T-helper 2 cell (primary cell): ENCODE results near the gene ASMTL.
"Not testable (repeated sequence)": the region's sequence is repeated elsewhere in the genome, so short reads cannot be mapped to it uniquely, and the experiment has no call there.

ENCODE experiments used
- DNase-seq, 5 experiments: peaks; one replicate each; pipeline versions ENCODE4 v3.0.0 to v3.0.0-alpha.2; 2012 to 2022

The ASMTL gene

DNA sequence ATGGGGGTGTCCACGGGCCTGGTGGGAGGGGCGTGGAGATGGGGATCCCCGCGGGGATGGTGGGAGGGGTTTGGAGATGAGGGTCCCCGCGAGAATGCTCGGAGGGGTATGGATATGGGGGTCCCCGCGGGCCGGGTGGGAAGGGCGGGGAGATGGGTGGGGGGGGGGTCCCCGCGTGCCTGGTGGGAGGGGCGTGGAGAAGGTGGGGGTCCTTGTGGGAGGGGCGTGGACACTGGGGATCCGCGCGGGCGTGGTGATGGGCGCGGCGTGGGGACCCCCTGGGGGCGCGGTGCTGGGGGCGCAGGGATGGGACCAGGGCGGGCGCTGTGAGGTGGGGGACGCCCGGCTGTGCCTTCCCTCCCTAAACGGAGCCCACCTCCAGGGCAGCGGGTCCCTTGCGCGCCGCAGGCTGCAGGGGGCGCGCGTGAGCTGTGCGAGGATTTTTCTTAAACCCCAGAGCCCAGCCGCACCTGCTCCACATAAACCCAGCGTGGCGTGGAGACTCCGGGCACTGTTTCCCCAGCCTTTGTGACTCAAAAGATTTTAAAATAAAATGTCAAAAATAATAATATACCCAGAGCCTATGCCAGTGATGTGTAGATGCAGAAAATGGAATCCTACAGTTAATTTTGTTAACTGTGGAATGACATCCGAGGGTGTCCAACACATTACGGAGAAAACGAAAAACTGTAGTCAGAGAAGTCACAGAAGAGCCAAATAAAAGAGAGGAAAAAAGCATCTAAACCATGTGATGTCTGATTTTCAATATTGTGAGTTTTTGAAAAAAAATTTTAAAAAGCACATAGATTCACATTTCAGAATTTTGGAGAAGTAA is 1.5 kb upstream of the ASMTL start:
- DNase-seq: peak; percentile 78 to 91 (median 82)

DNA sequence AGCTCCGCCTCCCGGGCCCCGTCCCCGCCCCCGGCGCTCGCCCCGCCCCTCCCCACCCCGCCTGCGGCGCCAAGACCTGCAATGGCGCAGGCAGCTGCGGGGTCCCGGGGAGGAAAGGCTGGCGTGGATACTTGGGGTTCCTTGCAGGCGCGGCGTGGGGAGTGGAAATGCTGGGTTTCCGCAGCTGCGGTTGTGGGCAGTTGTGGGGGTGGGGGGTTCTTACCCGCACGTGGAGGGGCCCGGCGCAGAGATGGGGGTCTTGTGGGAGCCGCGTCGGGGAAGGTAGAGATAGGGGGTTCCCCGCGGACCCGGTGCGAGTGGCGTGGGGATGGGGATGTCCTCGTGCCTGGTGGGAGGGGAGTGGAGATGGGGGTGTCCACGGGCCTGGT is 680 bp upstream of the ASMTL start:
- DNase-seq: peak in 3 of 5 experiments; percentile 69 to 87 (median 80)

DNA sequence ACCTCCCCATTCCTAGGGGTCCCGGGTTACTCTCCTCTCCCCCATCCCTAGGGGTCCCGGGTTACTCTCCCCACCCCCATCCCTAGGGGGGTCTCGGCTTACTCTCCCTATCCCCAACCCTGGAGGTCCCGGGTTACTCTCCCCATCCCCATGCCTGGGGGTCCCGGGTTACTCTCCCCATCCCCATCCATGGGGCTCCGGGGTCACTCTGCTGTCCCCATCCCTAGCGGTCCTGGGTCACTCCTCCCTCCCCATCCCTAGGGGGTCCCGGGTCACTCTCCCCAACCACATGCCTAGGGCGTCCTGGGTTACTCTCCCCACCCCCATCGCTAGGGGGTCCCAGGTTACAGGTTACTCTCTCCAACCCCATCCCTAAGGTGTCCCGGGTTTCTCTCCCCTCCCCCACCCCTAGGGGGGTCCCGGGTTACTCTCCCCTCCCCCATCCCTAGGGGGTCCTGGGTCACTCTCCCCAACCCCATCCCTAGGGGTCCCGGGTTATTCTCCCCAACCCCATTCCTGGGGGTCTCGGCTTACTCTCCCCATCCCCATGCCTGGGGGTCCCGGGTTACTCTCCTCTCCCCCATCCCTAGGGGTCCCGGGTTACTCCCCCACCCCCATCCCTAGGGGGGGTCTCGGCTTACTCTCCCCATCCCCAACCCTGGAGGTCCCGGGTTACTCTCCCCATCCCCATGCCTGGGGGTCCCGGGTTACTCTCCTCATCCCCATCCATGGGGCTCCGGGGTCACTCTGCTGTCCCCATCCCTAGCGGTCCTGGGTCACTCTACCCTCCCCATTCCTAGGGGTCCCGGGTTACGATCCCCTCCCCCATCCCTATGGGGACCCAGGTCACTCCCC is 821 bp downstream of the ASMTL start:
- DNase-seq: peak in 1 of 5 experiments; percentile 15

DNA sequence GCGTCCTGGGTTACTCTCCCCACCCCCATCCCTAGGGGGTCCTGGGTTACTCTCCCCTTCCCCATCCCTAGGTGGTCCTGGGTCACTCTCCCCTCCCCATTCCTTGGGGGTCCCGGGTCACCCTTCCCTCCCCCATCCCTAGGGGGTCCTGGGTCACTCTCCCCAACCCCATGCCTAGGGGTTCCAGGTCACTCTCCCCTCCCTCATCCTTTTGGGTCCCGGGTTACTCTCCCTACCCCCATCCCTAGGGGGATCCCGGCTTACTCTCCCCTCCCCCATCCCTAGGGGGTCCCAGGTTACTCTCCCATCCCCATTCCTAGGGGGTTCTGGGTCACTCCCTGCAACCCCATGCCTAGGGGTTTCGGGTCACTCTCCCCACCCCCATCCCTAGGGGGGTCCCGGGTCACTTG is 1.5 kb downstream of the ASMTL start:
- no peak for DNase-seq

DNA sequence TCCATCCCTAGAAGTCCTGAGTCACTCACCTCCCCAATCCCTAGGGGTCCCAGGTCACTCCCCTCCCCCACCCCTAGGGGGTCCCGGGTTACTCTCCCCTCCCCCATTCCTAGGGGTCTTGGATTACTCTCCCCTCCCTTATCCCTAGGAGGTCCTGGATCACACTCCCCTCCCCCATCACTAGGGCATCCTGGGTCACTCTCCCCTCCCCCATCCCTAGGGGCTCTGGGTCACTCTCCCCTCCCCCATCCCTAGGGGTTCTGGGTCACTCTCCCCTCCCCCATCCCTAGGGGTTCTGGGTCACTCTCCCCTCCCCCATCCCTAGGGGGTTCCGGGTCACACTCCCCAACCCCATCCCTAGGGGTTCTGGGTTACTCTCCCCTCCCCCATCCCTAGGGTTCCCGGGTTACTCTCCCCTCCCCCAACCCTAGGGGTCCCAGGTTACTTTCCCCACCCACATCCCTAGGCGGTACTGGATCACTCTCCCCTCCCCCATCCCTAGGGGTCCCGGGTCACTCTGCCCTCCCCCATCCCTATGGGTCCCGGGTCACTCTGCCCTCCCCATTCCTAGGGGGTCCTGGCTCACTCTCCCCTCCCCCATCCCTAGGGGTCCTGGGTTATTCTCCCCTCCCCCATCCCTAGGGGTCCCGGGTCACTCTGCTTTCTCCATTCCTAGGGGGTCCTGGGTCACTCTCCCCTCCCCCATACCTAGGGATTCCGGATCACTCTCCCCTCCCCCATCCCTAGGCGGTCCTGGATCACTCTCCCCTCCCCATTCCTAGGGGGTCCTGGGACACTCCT is 2.1 kb downstream of the ASMTL start:
- no peak for DNase-seq

DNA sequence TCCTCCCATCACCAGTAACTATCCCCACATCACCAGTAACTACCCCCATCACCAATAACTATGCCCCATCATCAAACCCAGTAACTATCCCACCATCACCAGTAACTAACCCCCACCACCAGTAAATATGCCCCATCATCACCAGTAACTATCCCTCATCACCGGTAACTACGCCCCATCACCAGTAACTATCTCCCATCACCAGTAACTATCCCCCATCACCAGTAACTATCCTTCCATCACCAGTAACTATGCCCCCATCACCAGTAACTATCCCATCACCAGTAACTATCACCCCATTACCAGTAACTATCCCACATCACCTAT is 2.9 kb downstream of the ASMTL start:
- no peak for DNase-seq

DNA sequence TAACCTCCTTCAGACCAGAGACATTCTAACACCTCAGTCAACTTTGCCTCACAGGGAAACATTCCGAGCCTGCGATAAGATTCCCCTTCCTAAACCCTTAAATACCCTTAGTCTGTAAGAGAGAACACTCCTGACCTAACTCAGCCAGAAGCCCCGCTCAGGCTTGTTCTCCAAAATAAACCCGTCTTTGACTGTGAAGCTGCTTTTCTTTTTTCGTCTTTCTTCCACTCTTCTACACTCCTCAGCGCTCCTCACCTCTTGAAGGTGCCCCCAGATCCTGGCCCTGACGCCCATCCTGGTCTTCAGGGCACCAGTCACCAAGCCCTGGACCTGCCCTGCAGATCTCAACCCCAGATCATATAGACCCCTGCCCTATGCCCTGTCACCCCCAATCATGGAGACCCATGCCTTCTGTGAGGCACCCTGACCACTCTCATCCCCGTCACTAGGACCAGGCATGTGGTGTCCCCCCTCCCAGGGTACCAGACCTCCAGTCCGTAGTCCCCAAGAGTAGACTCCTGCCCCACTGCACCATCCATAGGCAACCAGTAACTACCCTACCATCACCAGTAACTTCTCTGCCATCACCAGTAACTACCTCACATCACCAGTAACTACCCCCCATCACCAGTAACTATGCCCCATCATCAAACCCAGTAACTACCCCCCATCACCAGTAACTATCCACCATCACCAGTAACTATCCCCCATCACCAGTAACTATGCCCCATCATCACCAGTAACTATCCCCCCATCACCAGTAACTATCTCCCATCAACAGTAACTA is 3.5 kb downstream of the ASMTL start:
- no peak for DNase-seq

DNA sequence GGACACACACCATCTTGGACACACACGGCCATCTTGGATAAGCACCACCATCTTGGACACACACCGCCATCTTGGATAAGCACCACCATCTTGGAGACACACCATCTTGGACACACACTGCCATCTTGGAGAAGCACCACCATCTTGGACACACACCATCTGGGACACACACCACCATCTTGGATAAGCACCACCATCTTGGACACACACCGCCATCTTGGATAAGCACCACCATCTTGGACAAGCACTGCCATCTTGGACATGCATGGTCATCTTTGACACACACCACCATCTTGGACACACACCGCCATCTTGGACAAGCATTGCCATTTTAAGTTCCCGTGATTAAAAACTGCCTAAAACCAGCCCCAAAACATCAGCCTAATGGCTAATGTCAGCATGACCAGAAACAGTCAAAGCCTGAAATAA is 4.1 kb downstream of the ASMTL start:
- DNase-seq: not testable (repeated sequence)

DNA sequence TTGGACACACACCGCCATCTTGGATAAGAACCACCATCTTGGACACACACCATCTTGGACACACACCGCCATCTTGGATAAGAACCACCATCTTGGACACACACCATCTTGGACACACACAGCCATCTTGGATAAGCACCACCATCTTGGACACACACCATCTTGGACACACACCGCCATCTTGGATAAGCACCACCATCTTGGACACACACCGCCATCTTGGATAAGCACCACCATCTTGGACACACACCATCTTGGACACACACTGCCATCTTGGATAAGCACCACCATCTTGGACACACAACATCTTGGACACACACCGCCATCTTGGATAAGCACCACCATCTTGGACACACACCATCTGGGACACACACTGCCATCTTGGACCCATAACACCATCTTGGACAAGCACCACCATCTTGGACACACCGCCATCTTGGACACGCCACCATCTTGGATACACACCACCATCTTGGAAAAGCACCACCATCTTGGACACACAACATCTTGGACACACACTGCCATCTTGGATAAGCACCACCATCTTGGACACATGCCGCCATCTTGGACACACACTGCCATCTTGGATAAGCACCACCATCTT is 4.6 kb downstream of the ASMTL start:
- not testable (repeated sequence) for DNase-seq

DNA sequence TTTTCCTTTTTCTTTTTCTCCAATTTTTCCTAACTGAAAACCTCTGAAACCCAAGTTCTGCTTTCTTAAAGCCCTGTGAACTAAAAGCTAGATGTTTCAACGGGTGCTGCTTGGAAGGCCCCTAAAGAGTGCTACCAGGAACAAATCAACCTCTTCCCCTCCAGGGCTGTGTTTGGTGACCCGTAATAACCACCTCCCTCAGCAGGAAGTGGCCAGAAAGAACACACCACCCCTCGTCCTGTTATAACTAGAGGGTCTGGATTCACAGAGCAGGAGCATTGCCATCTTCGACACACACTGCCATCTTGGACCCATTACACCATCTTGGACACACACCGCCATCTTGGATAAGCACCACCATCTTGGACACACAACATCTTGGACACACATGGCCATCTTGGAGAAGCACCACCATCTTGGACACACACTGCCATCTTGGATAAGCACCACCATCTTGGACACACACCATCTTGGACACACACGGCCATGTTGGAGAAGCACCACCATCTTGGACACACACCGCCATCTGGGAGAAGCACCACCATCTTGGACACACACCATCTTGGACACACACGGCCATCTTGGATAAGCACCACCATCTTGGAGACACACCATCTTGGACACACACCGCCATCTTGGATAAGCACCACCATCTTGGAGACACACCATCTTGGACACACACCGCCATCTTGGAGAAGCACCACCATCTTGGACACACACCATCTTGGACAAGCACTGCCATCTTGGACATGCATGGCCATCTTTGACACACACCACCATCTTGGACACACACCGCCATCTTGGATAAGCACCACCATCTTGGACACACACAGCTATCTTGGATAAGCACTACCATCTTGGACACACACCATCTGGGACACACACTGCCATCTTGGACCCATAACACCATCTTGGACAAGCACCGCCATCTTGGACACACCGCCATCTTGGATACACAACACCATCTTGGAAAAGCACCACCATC is 5.4 kb downstream of the ASMTL start:
- not testable (repeated sequence) for DNase-seq

DNA sequence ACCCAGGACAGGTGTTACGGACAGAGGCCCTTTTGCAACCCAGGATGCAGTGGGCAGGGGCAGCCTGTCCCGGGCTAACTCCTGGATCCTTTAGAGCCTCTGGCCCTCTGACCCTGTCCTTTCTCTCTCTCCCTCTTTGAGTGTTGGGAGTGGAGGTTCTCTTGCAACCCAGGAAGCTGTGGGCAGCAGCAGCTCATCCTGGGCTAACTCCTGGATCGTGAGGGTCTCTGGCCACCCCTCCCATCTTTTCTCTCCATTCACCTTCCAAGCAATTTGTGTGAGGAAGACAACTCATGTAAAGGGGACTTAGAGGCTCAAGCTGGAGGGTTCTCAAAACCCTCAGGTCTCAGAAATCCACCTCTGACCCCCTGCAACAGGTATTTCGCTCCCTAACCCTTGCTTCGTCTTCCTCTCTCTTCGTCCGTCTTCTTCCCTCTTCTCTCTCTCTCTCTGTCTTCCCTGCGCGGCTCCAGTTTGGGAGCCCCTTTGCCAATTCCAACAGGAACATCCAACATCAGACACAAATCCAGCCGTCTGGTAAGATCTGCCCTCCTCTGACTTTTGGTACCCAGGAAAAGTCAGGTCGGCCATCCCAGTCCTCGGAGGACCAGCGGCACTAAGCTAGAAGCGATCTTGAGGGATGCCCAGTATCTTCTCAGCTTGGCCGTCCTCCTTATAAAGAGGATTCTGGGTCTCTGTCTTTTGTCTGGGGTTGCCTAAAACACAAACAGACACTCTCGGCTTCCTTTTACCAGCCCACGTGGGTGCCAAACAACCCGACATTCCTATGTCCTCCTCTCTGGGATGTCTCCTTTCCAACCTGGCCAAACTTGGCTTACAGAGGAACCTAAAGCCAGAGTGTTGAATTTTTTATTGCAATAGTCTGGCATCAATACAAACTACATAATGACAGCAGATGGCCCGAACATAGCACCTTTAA is 7.9 kb downstream of the ASMTL start:
- no peak for DNase-seq

DNA sequence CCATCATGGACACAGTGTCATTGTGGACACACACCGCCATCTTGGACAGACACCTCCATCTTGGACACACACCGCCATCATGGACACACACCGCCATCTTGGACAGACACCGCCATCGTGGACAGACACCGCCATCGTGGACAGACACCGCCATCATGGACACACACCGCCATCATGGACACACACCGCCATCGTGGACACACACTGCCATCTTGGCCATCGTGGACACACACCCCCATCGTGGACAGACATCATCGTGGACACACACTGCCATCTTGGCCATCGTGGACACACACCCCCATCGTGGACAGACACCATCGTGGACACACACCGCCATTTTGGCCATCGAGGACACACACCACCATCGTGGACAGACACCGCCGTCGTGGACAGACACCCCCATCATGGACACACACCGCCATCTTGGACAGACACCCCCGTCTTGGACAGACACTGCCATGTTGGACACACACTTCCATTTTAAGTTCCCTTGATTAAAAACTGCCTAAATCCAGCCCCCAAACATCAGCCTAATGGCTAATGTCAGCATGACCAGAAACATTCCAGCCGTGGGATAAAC is 9.1 kb downstream of the ASMTL start:
- DNase-seq: no peak

DNA sequence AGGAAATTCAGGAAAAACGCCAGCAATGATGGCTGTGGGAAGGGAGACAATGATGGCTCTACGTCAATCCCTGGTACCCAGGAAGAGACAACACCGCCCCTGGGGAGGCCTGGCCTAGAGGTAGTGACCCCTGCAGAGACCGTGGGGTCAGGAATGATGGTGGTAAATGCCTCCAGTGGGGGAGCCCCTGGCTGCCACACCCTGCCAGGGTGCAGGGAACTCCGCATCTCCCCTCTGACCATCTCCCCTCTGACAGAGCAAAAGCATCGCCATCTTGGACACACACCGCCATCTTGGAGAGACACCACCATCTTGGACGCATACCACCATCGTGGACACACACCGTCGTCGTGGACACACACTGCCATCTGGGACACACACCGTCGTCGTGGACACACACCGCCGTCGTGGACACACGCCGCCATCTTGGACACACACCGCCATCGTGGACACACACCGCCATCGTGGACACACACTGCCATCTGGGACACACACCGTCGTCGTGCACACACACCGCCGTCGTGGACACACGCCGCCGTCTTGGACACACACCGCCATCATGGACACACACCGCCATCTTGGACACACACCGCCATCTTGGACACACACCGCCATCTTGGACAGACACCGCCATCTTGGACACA is 9.9 kb downstream of the ASMTL start:
- no peak for DNase-seq

DNA sequence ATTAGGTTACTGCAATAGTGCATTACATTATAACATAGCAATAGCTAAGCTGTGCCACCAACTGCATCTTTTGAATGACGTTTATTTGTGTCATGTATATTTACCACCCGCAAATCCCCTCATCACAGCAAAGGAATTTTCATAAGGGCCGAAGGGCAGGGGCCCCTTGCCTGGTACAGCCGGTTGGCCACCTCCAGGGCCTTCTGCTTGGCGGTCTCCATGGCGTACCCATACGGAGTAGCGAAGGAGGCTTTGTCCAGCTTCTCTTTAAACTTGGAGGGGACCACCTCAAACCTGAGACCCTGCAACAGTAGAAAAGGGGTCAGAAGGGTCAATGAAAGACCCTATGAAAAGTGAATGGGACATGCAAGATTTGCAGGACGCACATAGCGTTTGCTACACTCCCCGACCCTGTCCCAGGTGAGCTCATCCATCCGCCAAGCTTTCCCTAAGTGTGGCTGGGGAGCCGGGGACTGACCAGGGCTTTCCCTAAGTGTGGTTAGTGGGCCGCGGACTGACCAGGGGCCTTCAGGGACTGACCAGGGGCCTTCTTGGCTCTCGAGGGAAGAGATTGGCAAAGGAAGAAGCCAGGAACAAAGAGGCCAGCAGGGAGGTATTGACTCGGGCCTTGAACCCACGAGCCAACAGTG is 10.6 kb downstream of the ASMTL start:
- no peak for DNase-seq

DNA sequence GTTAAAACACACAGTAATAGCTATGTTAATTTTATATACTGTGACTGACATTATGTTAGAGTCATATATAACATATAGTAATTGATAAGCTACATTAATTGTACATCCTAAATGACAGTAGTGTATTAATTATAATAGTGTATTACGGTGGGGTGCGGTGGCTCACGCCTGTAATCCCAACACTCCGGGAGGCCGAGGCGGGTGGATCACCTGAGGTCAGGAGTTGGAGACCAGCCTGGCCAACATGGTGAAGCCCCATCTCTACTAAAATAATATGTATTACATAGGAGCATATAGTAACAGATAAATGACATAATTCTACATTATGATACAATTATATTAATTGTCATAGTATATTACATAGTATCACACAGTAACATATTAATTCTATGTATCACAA is 12.2 kb downstream of the ASMTL start:
- DNase-seq: no peak

DNA sequence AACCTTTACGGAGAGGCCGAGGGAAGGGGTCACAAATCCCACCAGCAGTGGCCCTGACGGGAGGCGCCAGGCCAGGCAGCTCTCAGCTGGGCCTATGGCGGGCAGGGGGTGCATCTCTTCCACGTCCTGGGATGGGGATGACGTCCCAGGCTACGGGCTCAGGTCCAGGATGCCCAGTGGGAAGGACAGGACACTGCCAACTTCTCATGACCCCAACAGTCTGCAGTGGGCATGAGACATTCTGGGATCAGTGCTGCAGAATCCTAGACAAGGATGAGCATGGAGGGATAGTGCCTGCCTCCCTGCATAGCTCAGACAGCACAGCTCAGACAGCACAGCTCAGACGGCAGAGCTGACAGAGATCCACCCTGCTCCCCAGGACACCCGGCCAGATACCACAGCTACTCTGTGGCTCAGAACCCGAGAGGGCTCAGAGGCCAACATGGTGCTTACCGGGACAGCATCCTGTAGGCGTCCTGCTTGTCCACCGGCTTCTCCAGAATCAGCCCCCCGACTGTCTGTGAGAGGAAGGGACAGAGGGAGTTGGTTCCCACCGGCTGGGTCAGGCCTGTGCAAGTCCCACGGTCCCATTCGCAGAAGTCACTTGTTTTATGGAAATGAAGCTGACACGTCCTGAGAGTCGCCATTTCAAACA is 17.3 kb downstream of the ASMTL start:
- DNase-seq: no peak

DNA sequence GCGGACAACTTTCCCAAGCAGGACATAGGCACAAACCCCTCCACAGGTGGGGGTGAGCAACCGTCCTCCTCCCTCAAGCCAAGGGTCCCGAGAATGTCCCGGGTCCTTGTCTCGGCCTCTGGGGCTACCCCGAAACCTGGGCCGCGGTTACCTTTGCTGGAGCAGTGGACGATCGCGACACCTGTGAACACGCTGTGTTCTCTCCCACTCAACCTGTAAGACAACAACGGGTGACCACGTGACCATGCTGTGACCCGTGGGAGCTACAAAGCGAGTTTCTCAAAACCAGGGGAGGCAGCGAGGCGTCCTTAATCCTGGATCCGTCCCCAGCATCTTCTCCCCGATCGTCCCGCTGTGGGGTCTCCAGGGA is 17.9 kb downstream of the ASMTL start:
- DNase-seq: no peak
